Measurements from ENCODE around the gene AGAP1.

GRCh38 chr2:235511187-235511661 is 17.4 kb downstream of the AGAP1 start:
- TF ChIP-seq, protein P1, sequence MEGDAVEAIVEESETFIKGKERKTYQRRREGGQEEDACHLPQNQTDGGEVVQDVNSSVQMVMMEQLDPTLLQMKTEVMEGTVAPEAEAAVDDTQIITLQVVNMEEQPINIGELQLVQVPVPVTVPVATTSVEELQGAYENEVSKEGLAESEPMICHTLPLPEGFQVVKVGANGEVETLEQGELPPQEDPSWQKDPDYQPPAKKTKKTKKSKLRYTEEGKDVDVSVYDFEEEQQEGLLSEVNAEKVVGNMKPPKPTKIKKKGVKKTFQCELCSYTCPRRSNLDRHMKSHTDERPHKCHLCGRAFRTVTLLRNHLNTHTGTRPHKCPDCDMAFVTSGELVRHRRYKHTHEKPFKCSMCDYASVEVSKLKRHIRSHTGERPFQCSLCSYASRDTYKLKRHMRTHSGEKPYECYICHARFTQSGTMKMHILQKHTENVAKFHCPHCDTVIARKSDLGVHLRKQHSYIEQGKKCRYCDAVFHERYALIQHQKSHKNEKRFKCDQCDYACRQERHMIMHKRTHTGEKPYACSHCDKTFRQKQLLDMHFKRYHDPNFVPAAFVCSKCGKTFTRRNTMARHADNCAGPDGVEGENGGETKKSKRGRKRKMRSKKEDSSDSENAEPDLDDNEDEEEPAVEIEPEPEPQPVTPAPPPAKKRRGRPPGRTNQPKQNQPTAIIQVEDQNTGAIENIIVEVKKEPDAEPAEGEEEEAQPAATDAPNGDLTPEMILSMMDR (IDR thresholded peaks at IDR 0.05; ENCODE audit: low read depth, low read length, missing input control), result no peak
- no peak for TF ChIP-seq ATF3 (IDR thresholded peaks at IDR 0.05)

Measured in liver (tissue), 3 donors.